Occipital lobe (tissue), 2 donors: ENCODE data around the gene BCLAF3. TPM values are rescaled to one million over a fixed set of nuclear protein-coding genes. Genes with fewer than 3 reads are reported as not detected.

Experiments
- DNase-seq: peaks from one replicate; lab custom pipeline; 2025; lab: John Stamatoyannopoulos, UW
- total RNA-seq: library from RNA; depleted of rRNA; stranded (reverse); fragments of >200 nt; gene quantifications from one replicate; pipeline ENCODE4 v1.2.3, GENCODE V29; 2014

The BCLAF3 gene
- 53.3 TPM for total RNA-seq

- peak; percentile 85 for DNase-seq
Measured at GRCh38 chrX:19990556-19991349, at the start of gene BCLAF3. Gene BCLAF3 (minus strand): TSS chrX:19991061. CDS start chrX:19970264, 20,797 bp downstream.

- no peak for DNase-seq
Measured at GRCh38 chrX:20038966-20039365, 48.1 kb upstream of the BCLAF3 start.

GRCh38 chrX:20037186-20037585, 46.3 kb upstream of the BCLAF3 start:
- no peak for DNase-seq

GRCh38 chrX:20032201-20032600, 41.3 kb upstream of the BCLAF3 start:
- DNase-seq = no peak

GRCh38 chrX:20029728-20030127, 38.9 kb upstream of the BCLAF3 start:
- no peak for DNase-seq

GRCh38 chrX:20028588-20028987, 37.7 kb upstream of the BCLAF3 start:
- DNase-seq = no peak

- DNase-seq = no peak
Measured at GRCh38 chrX:20026278-20026677, 35.4 kb upstream of the BCLAF3 start.

GRCh38 chrX:20019672-20020365, 29.0 kb upstream of the BCLAF3 start:
- no peak for DNase-seq

GRCh38 chrX:20016616-20016945, 25.7 kb upstream of the BCLAF3 start:
- no peak for DNase-seq

GRCh38 chrX:20015945-20016615, 25.2 kb upstream of the BCLAF3 start:
- DNase-seq = no peak

GRCh38 chrX:20015422-20015821, 24.6 kb upstream of the BCLAF3 start:
- no peak for DNase-seq

- DNase-seq = no peak
Measured at GRCh38 chrX:20011608-20012007, 20.7 kb upstream of the BCLAF3 start.

- no peak for DNase-seq
Measured at GRCh38 chrX:20007962-20008622, 17.2 kb upstream of the BCLAF3 start.

GRCh38 chrX:20005883-20006282, 15.0 kb upstream of the BCLAF3 start:
- no peak for DNase-seq

GRCh38 chrX:20001588-20001987, 10.7 kb upstream of the BCLAF3 start:
- DNase-seq = no peak

GRCh38 chrX:19991350-19991718, 473 bp upstream of the BCLAF3 start:
- no peak for DNase-seq

- no peak for DNase-seq
Measured at GRCh38 chrX:19990151-19990555, 708 bp downstream of the BCLAF3 start.

- DNase-seq = no peak
Measured at GRCh38 chrX:19987856-19988255, 3.0 kb downstream of the BCLAF3 start.

- no peak for DNase-seq
Measured at GRCh38 chrX:19986531-19986930, 4.3 kb downstream of the BCLAF3 start.

GRCh38 chrX:19981947-19982346, 8.9 kb downstream of the BCLAF3 start:
- no peak for DNase-seq

- no peak for DNase-seq
Measured at GRCh38 chrX:19975845-19976244, 15.0 kb downstream of the BCLAF3 start.

GRCh38 chrX:19972984-19973383, 17.9 kb downstream of the BCLAF3 start:
- no peak for DNase-seq
